NT2/D1 (cell line): Measurements from ENCODE around the gene SPANXN5.
"Not testable (repeated sequence)": the region's sequence is repeated elsewhere in the genome, so short reads cannot be mapped to it uniquely, and the experiment has no call there.

Source experiments
- DNase-seq: peaks from one replicate; pipeline ENCODE4 v3.0.0-alpha.2; 2011; ENCODE audit warnings: low read depth, low spot score
- H3K27me3 ChIP-seq: 2 replicates; pipeline ENCODE4 v1.6.0; 2011; ENCODE audit warnings: mild to moderate bottlenecking; ENCODE audit not compliant: insufficient read length, insufficient read depth
- H3K36me3 ChIP-seq: 2 replicates; pipeline ENCODE4 v1.6.1; 2011; ENCODE audit warnings: mild to moderate bottlenecking, low read length, mixed read lengths; ENCODE audit not compliant: insufficient read depth, insufficient read length
- H3K4me1 ChIP-seq: 2 replicates; pipeline ENCODE4 v1.5.1; 2011; ENCODE audit not compliant: insufficient read depth, insufficient read length
- H3K4me3 ChIP-seq: 2 replicates; pipeline ENCODE4 v1.5.1; 2011; ENCODE audit warnings: low read depth; ENCODE audit not compliant: insufficient read length
- H3K9ac ChIP-seq: 2 replicates; pipeline ENCODE4 v1.6.0; 2011; ENCODE audit warnings: low read depth; ENCODE audit not compliant: insufficient read length
- H3K9me3 ChIP-seq: 2 replicates; pipeline ENCODE4 v1.5.1; 2011; ENCODE audit warnings: mild to moderate bottlenecking, low read length; ENCODE audit not compliant: insufficient read depth

SPANXN5 gene

GRCh38 chrX:52750952-52751351, 46.3 kb downstream of the SPANXN5 start, which contains the start of gene SSX2B:
Gene SSX2B (plus strand): TSS chrX:52751252. CDS start chrX:52752681, 1,429 bp downstream.
- H3K9ac ChIP-seq, H3K4me3 ChIP-seq, H3K36me3 ChIP-seq, H3K4me1 ChIP-seq, H3K27me3 ChIP-seq, H3K9me3 ChIP-seq, DNase-seq: not testable (repeated sequence)
